ENCODE measurements around the gene SNF8. TPM values are rescaled to one million over a fixed set of nuclear protein-coding genes. Genes with fewer than 3 reads are reported as not detected.
A peak's percentile ranks its signal among the peaks of the same experiment; 100 is the strongest.

Gene SNF8
- total RNA-seq, 1 donor from 2014 or later: 40.8 TPM

DNA sequence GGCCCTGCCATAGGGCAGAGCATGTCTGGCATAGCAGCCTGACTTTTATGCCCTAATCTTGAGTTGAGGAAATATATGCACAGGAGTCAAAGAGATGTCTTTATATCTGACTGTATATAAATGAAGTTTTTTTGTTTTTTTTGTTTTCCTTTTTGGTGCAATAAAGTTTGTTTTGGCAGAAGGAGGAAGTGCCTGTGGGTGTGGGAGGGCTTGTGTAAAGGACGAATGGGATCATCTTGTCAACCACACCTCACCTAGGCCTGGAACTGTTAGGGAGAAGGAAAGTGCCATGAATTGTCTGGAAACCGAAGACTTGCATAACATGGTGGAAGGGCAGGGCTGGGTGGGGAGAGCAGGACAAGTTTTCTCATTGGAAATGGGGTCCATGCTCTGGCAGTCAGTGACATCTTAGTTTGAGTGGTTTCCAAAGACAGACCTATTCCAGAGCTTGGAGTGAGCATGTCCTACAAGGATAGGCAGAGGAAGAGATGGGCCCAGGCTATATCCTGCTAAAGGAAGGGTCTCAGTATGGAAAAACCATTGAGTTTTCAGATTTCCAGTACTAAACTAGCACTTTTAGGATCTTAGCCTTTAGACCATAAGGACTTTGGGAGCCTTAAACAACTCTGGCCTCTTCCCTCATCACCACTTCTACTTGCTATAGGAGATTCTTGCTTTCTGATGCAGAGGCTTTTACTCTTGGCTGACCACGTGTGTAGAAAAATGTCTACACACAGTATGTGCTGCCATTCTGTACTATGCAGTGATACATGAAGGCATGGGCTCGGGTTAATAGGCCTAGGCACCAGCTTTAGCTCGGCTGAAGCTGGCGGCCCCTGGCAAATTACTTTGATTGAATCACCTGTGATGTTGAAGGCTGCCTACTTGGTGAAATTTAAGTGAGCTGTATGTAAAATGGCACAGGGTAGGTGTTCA lies 15.5 kb downstream of the SNF8 start:
- DNase-seq: no peak

DNA sequence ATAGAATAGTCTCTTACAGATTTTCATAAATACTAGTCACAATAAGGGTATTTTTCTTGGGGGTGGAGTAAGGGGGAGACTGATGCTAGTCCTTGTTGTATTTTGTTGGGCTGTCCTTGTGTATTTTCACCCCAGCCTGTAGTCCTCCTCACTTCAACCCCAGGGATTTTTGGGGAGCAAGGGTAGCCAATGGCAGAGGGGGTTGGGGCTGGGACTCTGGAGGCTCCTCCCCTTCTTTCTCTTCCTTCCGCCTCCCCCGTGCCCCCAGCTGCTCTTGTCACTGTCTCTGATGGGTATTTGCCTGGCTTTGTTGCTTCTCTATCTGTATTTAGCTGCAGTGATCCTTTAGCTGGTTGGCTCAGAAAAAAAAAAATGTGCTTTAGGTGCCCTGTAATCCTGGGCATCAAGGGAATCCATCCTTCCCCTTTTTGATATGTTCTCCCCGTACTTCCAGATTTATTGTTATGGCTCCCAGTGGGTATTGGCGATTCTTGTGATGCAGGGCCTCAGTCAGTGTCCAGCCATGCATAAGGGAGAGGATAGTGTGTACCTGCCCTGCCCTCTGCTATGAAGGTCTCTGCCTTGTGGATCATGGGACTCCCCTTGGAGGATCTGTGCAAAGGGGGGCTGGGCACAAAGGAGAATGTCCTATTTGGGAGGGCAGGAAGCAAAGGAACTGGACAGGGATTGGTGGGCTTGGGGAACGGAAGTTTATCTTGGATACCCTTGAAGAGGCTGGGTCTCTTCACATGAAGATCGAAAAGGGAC lies 16.5 kb downstream of the SNF8 start:
- DNase-seq: no peak

DNA sequence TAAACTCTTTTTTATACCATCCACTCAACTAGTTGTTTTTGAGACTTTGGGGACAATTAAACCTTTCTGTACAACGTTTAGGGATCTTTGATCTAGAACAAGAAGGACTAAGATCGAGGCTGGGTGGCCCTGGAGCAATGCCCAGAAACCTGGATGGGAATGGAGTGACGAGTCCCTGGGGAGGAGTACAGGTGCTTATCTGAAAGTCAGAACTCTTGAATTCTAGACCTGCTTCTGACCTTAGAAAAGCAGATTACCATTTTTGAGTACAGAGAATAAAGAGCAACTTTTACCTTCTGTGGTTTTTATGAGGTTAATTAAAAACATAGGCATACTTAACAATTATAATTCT lies 18.7 kb downstream of the SNF8 start:
- DNase-seq: no peak

DNA sequence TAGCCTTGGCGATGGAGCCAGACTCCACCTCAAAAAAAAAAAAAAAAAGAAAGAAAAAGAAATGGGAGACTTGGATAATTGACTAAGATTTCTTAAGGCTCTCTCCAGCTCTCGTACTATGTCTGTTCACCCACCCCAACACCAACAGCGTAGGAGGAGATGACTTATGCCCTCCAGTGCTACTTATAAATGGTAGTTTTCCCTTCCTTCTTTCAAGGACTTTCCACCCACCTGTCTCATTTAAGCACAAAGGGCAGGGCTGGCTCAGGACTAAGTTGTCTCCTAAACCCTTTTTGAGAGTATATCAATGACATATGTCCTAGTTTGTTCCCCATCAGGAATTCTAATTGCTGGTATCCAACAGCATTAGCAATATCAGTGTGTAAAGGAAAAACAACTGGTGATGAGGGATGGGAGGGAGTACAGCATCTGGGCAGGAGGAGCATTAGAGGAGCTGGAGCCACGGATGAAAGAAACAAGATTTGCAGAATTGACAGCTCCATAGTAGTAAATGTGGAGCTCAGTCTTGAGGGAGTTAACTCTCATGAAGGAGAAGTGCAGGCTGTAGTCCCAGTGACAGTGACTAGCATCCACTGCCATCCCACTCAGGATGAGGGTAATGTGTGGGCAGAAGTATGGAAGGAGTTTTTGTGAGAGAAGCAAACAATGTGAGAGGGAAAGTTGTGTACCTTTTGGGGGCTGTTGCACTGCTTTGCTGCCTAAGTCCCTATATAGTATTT lies 19.2 kb downstream of the SNF8 start:
- DNase-seq: no peak

DNA sequence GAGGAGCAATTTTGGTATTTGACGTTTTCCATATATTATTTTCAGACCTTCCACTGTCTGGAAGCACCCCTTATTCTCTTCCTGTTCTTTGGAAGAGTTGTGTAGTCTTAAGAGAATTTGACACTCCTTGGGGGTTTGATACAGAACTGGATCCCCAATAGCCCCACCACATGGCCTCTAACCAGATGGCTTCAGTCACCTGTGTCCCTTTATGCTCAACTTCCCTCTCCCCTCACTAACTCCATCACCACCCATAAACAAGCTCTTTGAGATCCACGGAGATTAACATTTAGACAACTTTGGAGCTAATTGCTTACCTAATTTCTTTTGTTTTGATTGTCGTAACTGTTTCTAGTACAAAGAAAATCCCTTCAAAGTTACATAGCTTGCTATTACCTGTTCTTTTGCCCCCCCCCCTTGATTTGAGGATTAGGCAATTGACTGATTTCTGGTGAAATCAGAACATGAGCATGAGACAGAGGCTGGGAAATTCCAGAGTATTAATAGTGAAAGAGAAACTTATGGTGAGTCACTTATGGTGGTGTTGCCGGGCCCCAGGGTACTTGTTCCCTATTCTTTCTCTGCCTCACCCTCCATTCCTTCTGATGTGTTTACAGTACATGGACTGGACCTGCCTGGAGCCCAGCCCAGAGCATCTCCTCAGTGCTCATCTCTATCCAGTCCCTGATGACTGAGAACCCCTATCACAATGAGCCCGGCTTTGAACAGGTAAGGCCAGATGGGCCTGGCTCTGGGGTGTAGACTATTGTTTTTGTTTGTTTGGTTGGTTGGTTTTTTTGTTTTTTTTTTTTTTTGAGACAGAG lies 29.0 kb downstream of the SNF8 start:
- DNase-seq: no peak

DNA sequence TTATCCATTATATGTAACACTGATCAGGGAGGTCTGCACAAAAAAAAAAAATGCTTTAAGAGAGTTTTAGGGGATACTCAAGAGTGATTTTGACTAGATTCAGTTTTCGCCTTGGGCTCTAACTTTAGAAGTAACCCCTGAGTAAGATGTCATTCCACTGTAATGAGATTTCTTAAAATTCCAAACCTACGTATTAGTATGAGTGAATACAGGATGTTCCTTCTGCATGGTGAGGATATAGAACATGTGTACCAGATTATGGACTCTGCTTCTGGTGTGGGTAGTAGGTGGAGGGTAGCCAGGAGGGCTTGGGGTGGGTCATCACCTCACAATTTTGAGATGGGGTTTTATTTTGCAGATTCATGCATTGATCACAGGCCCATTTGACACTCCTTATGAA lies 32.2 kb downstream of the SNF8 start:
- no peak for DNase-seq

DNA sequence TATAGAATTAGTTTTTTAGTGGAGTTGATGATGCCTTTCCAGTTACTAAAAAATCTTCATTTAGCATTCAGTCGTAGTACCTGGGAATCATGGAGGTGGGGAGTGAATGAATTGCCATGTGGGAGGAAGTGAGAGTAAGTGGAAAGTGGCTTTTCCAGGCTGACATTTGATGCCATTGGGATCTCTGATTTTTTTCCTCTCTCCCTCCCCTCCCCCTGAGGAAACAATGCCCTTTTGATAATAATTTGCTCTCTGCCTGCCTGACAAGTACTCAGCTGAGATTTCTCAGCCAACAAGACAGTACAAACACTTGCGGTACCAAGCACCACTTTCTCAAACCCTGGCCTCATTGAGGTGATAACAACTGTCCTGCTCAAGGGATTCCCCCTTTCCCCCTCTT lies 34.3 kb downstream of the SNF8 start:
- no peak for DNase-seq

DNA sequence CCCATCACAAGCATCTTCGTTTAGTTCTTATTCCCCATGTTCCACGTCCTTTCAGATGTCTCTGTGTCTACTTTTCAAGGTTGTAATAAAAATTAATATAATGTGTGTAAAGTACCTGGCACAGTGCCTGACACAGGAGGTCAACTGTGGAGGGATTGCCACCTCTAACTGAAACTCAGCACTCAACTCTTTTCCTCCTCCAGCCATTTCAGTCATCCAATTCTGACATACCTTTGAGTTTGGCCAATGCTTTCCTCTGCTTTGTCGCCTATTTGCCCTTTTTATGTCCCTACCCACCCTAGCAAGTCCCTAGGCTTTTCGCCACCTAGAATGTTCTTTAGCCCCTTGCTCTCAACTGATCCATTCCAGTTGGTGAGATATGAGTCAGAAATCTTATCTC lies 34.9 kb downstream of the SNF8 start:
- DNase-seq: no peak

DNA sequence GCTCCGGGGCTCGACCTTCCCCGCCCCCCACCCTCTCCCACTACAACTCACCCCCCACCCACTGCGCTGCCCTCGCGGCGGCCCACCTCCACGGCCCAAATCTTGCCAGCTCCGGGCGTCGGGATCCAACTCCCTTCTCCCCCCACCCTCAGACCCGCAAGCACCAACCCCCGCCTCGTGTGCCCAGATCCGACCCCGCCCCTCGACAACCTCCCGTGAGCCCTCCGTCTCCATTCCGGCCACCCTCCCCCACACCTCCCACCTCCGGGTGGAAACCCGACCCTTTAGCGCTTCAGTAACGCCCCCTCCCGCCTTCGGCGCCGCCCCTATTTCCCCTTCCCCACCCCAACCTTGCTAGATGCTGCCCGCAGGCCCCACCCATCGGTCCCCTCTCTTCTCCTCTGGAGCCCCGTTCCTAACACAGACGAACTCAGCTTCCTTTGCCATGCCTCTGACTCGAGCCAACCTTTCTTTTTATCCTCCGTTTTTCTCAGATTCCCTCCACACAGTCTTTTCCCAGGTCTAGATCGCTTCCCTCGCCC lies 35.7 kb downstream of the SNF8 start:
- peak; percentile 89 for DNase-seq

DNA sequence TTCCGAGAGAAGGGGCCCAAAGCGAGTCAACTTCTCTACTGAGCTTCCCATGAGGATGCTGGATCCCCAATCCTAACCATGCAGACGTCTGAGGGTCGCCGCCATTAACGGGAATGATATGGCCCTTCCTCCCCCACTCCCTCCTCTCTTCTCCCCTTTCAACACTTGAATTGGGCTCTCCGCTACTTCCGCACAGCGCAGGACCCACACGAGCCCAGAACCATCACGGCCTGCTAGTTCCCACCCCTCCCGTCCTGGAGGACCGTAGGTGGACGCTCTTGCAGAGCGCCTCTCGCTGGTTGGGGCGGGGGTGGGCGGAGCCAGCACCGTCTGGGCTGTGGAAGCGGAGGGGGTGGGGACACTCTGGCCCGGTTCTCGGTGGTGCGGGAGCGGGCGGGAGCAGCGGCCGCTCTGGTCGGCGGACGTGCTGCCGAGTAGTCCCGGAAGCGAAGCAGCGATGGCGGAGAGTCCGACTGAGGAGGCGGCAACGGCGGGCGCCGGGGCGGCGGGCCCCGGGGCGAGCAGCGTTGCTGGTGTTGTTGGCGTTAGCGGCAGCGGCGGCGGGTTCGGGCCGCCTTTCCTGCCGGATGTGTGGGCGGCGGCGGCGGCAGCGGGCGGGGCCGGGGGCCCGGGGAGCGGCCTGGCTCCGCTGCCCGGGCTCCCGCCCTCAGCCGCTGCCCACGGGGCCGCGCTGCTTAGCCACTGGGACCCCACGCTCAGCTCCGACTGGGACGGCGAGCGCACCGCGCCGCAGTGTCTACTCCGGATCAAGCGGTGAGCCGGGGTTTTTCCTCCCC lies 36.4 kb downstream of the SNF8 start, which contains the start of gene UBE2Z:
Gene UBE2Z (plus strand): TSS at position 361 of the 797 bp plus-strand sequence. CDS start 97 bp downstream, at position 458.
- peak; percentile 93 for DNase-seq

DNA sequence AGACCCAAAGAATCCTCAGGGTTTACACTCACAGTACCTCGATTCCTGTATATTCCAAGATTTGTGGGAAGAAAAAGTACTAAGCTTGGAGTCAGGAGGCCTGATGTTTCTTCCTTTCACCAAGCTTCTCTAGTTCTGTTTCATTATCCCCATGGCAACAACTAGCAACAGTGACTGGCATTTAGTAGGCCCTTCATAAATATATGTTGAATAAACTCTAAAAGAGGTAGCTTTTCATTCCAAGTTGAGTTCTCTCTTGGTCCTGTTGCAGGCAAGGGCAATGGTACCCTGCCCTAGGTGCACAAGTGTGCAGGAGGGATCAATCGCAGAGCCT lies 37.0 kb downstream of the SNF8 start:
- DNase-seq: peak; percentile 77

DNA sequence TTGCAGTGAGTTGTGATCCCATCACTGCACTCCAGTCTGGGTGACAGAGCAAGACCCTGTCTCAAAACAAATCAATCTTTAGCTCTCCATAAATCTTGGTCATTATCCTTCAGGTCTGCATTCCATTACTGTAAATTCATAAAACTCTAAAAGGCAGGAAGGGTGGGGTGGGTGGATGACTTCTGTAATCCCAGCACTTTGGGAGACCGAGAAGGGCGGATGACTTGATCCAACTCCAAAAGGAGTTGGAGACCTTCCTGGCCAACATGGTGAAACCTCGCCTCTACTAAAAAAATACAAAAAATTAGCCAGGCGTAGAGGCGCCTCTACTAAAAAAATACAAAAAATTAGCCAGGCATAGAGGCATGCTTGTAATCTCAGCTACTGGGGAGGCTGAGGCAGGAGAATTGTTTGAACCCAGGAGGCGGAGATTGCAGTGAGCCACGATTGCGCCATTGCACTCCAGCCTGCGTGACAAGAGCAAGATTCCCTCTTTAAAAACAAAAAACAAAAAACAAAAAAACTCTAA lies 38.6 kb downstream of the SNF8 start:
- DNase-seq: no peak

DNA sequence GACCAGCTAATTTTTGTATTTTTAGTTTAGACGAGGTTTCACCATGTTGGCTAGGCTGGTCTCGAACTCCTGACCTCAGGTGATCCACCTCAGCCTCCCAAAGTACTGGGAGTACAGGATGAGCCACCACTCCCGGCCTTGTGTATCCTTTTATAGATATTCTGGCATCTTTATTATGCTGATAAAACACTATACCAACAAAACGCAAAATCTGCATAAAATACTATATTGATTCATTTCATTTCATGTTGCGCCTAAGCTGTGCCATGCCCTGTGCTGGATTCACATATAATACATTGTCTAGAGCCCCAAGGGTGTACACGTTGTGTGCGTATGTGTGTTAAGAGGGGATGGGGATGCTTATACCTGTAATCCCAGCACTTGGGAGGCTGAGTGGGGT lies 40.2 kb downstream of the SNF8 start:
- DNase-seq: no peak

DNA sequence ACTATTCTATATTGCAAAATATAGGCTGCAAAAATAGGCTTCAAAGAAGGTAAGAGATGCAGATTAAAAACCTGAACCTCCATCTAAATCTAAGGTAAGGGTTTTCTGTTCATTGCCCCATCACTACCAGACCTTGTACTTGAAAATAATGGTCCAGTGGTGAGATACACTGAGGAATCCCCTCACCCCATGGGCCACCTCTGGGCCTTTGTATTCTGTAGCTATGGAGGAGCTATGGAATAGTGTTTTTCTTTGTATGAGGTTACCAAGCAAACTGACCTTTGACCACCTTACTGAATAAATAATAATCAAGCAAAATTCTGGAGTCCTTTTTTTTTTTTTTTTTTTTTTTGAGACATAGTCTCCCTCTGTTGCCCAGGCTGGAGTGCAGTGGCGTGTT lies 41.2 kb downstream of the SNF8 start:
- no peak for DNase-seq

DNA sequence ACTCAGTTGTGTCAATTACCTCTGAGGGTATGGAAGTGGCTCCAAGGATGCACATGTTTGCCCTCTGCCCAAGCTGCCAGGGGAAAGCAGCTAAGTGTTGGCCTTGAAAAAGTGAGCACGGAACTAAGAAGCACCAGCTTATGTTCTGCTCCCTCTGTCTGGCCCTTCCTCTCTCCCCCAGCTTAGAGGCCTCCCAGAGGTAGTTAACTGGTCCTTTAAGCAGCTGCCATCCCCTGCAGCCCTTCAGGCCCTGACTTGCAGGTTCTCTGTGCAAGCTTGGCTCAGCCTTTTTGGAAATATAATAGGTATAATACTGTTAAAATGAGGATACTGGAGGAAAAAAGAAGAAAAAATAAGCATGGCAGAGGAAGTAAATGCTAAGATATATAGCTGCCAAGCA lies 43.4 kb downstream of the SNF8 start:
- no peak for DNase-seq

DNA sequence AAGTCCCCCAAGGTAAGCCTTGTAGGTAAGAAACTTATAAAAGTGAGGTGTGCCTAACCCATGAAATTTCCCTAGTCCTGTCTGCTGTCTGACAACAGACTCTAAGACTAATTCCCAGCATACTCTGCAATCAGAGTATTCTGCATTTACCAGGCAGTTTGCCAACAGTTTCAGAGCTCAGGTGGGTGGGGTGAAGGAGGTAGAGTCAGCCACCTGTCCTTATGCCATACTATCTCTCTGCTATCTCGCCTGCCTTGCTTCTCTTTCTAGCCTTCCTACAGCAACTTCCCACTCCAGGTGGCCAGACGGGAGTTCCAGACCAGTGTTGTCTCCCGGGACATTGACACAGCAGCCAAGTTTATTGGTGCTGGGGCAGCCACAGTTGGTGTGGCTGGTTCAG lies 49.8 kb downstream of the SNF8 start:
- DNase-seq: no peak

DNA sequence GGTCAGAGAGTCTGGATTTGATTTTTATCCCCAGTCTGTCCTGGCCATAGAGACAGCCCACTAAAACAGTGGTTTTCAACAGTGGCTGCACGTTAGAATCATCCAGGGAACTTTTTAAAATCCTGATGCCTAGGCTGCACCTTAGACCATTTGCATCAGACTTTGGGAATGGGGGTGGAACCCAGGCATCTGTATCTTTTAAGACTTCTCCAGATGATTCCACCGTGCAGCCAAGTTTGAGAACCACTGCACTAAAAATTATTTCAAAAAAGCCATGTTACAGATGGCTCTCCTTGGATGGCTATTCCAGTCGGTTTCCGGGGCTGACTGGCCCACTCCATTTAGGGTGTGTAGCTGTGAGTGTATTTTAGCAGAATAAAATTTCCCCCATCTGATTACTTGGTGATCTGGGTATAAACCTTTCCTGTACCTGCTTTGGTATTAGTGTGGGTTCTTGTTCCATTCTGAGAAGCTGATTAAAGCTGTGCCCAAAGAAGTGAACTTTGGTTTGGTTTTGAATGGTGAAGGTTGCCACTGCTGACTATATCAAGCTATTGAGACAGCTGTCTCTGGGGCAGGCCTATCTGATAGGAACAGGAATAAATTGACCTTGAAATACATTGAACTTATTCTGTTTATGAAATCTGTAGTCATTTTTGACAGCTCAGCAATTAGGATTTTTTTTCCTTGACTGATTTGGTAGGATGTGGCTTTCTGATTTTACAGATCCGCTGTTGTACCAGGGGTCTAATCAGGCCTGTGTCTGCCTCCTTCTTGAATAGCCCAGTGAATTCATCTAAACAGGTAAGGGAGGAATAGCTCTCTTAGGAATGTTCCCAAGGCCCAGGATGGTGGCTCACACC lies 50.8 kb downstream of the SNF8 start:
- no peak for DNase-seq

DNA sequence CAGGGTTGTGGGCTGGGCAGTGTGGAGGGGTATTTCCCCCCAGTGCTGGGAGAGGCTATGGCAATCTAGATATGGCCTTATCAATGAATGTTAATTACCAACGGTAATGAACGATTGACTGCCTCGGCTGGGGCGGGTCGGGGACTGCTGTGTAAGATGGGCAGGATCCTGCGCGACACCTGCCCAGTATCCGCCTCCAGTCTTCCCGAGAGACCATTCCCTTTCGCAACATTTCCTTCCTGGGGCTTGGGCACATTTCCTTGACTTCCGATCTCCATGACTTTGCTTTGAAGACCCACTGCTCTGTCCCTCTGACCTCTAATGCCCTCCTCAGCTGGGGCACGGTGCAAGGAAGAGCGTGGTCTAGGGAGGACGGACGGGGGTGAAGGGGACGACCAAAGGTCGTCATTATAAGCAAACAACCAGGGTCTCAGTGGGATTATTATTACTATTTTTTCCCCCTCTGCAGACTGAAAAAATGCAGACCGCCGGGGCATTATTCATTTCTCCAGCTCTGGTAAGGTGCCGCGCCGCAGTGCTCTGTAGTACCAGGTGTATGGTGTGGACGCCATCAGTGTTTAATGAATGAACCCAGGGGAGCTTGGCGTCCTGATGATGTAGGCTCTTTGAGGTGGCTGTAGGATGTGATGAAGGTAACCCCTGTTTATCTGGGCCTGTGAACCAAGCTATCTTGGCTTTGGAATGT lies 51.5 kb downstream of the SNF8 start:
- no peak for DNase-seq

DNA sequence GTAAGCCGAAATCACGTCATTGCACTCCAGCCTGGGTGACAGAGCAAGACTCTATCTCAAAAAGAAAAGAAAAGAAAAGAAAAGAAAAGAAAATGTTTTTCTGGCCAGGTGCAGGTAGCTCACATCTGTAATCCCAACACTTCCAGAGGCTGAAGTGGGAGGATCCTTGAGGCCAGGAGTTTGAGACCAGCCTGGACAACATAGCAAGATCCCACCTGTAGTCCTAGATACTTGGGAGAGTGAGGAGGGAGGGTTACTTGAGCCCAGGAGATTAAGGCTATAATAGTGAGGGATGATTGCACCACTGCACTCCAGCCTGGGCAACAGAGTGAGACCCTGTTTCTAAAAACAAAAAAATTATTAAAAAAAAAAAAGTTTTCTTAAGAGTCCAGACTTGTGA lies 54.6 kb downstream of the SNF8 start:
- no peak for DNase-seq

Measured in skin of body (tissue), 2 donors.